Hepatocyte (in vitro differentiated cells): ENCODE measurements around the gene UCMA. TPM values are rescaled to one million over a fixed set of nuclear protein-coding genes. Genes with fewer than 3 reads are reported as not detected.

Experiments used
- DNase-seq: peaks from one replicate; pipeline ENCODE4 v3.0.0-alpha.2; 2016; ENCODE audit warnings: low spot score
- H2AFZ ChIP-seq: fragments of 200-600 bp; sonication (generic); 2 replicates; pipeline ENCODE4 v1.6.0; 2016; ENCODE audit warnings: antibody characterized with exemption, mild to moderate bottlenecking
- H3K27ac ChIP-seq: fragments of 200-600 bp; sonication (generic); 2 replicates; pipeline ENCODE4 v1.5.1; 2016; ENCODE audit warnings: mild to moderate bottlenecking
- H3K27me3 ChIP-seq: fragments of 200-600 bp; sonication (generic); 2 replicates; pipeline ENCODE4 v1.6.1; 2016
- H3K36me3 ChIP-seq: fragments of 200-600 bp; sonication (generic); replicated peaks from 2 replicates; pipeline ENCODE4 v1.5.1; 2016; ENCODE audit warnings: low read depth; ENCODE audit not compliant: insufficient read depth
- H3K4me1 ChIP-seq: fragments of 200-600 bp; sonication (generic); 2 replicates; pipeline ENCODE4 v1.5.1; 2016; ENCODE audit warnings: mild to moderate bottlenecking, moderate library complexity; ENCODE audit not compliant: insufficient read depth
- H3K4me2 ChIP-seq: fragments of 200-600 bp; sonication (generic); 2 replicates; pipeline ENCODE4 v1.6.0; 2016
- H3K4me3 ChIP-seq: fragments of 200-600 bp; sonication (generic); 2 replicates; pipeline ENCODE4 v1.5.1; 2016; ENCODE audit warnings: mild to moderate bottlenecking
- H3K79me2 ChIP-seq: fragments of 200-600 bp; sonication (generic); 2 replicates; pipeline ENCODE4 v1.6.0; 2017; ENCODE audit warnings: mild to moderate bottlenecking
- H3K9me2 ChIP-seq: fragments of 200-600 bp; sonication (generic); replicated peaks from 2 replicates; pipeline ENCODE4 v1.6.0; 2017; ENCODE audit warnings: mild to moderate bottlenecking; ENCODE audit not compliant: insufficient read depth
- H3K9me3 ChIP-seq: fragments of 200-600 bp; sonication (generic); 2 replicates; pipeline ENCODE4 v1.5.1; 2016; ENCODE audit warnings: low read depth, mild to moderate bottlenecking
- H4K20me1 ChIP-seq: fragments of 200-600 bp; sonication (generic); 2 replicates; pipeline ENCODE4 v1.6.0; 2016; ENCODE audit warnings: mild to moderate bottlenecking; ENCODE audit not compliant: insufficient read depth, poor library complexity, severe bottlenecking
- EZH2 ChIP-seq: fragments of 200-600 bp; sonication (generic); IDR thresholded peaks from 2 replicates; pipeline ENCODE4 v1.6.1; 2016; ENCODE audit warnings: antibody characterized with exemption, mild to moderate bottlenecking, borderline replicate concordance
- EZH2phosphoT487 ChIP-seq: fragments of 200-600 bp; sonication (generic); IDR thresholded peaks from one replicate; pipeline ENCODE4 v1.6.1; 2018; ENCODE audit warnings: antibody characterized with exemption, mild to moderate bottlenecking, low read depth, moderate library complexity; ENCODE audit not compliant: unreplicated experiment, severe bottlenecking
- WGBS: methylation state at CpG from one replicate; pipeline ENCODE4 v1.1.6; 2016; ENCODE audit warnings: low lambda C conversion rate; ENCODE audit errors: missing lambda C conversion rate; 5-methylcytosine and 5-hydroxymethylcytosine counted together
- polyA plus RNA-seq: library from polyadenylated mRNA; unstranded; fragments of >200 nt; fragmentation: Nextera tagmentation; extraction: Ambion mirVana; gene quantifications from 2 replicates; pipeline ENCODE4 v1.2.1, GENCODE V29; 2016
- total RNA-seq: library from RNA; depleted of rRNA; stranded (reverse); fragments of >200 nt; gene quantifications from 2 replicates; pipeline ENCODE4 v1.2.3, GENCODE V29; 2014
- TF ChIP-seq, protein P1 (sequence below): fragments of 200-600 bp; sonication (generic); IDR thresholded peaks from 2 replicates; pipeline ENCODE4 v1.5.1; 2016; ENCODE audit warnings: antibody characterized with exemption, mild to moderate bottlenecking; ENCODE audit not compliant: poor library complexity

UCMA gene
- total and polyA plus RNA-seq, 2 experiments from 2014 or later = not detected

DNA sequence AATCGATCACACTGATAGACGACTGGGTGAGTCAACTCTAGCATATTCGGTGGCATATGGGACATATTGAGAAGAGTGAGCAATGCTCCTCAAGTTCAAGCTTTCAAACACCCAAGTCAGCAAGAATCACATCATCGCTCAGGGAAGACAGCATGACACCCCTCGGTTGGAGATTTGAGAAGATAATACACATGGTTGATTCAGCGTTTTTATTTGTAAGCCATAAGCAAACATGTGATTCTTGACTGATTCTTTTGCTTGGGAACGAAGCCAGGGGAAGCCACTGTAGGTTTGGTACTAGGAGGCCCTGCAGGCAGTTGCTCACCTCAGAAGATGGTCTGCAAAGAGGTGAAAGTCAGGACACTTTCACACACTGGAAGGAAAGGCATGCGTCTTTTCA, 12.6 kb downstream of the UCMA start:
- Histone ChIP-seq H3K9me2 (no peaks in the 10 kb centered on the region), H4K20me1 (no peaks in the 10 kb centered on the region), H3K36me3 (no peaks in the 10 kb centered on the region), H3K4me2 (no peak overlapping the region), H3K27me3 (no peaks in the 10 kb centered on the region), H2AFZ (no peak overlapping the region), H3K4me3 (no peak overlapping the region), H3K27ac (no peak overlapping the region), H3K9me3 (no peaks in the 10 kb centered on the region), H3K79me2 (no peaks in the 10 kb centered on the region), H3K4me1 (no peaks in the 10 kb centered on the region)
- 93% methylated on average over 8 of the region's 8 CpGs for WGBS
- no peak for DNase-seq
- no peak for TF ChIP-seq EZH2

DNA sequence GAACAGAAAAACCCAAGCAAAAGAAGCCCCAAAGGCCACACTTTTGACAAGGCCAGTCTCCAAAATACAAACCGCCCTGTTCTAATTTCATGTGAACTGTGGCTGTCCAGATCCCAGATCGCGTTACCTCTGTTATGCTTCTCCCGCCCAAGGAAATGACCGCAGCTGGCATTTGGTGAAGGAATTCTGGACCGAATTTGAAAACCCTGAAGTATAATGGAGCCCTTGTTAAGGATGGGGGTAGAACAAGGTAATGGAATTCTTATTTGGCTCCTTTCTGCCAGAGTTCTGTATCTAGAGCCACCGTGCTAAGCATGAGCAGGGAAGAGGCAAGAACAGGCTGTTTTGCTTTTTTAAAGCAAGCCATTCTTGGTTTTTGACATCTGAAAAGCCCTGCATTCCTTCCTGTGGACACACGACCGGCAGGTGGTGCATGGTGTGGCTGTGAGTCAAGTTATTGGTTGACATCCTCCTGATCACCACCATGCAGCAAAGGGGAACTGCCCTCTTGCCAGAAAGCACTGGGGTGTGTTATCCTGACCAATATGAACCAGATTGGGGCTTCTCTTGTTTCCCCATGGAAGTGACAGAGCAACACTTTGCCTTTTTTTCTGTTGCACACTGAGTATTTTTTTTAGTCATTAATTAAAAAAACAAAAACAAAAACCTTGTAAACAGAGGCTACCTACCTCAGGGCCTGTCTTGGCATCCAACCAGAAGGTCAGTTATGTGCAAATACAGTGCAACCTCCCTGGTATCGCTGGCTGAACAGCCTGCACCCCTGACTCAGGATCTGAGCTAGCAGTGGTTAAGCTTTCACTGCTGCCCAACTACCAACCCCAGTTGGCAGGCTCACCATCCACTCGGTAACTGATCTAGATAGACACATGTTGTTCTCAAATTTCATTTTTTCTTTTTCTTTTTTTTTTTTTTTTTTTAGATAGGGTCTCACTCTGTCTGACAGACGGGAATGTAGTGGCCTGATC, 14.2 kb downstream of the UCMA start:
- H3K4me1 ChIP-seq = no peaks in the 10 kb centered on the region
- no peaks in the 10 kb centered on the region for H3K27me3 ChIP-seq
- no peak overlapping the region for H3K27ac ChIP-seq
- DNase-seq = peak; percentile 32
- H3K9me3 ChIP-seq = no peaks in the 10 kb centered on the region
- H3K4me2 ChIP-seq = no peak overlapping the region
- TF ChIP-seq, protein P1, sequence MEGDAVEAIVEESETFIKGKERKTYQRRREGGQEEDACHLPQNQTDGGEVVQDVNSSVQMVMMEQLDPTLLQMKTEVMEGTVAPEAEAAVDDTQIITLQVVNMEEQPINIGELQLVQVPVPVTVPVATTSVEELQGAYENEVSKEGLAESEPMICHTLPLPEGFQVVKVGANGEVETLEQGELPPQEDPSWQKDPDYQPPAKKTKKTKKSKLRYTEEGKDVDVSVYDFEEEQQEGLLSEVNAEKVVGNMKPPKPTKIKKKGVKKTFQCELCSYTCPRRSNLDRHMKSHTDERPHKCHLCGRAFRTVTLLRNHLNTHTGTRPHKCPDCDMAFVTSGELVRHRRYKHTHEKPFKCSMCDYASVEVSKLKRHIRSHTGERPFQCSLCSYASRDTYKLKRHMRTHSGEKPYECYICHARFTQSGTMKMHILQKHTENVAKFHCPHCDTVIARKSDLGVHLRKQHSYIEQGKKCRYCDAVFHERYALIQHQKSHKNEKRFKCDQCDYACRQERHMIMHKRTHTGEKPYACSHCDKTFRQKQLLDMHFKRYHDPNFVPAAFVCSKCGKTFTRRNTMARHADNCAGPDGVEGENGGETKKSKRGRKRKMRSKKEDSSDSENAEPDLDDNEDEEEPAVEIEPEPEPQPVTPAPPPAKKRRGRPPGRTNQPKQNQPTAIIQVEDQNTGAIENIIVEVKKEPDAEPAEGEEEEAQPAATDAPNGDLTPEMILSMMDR = peak; percentile 13
- TF ChIP-seq EZH2phosphoT487 = no peak
- no peak overlapping the region for H3K4me3 ChIP-seq
- H4K20me1 ChIP-seq = no peaks in the 10 kb centered on the region
- 63% methylated on average over 12 of the region's 12 CpGs for WGBS
- H3K9me2 ChIP-seq = no peaks in the 10 kb centered on the region
- H2AFZ ChIP-seq = no peak overlapping the region
- H3K36me3 ChIP-seq = no peaks in the 10 kb centered on the region
- no peaks in the 10 kb centered on the region for H3K79me2 ChIP-seq

- Histone ChIP-seq H3K4me1 (no peaks in the 10 kb centered on the region), H4K20me1 (no peaks in the 10 kb centered on the region), H2AFZ (no peak overlapping the region), H3K4me2 (no peak overlapping the region), H3K9me3 (no peaks in the 10 kb centered on the region), H3K79me2 (no peaks in the 10 kb centered on the region), H3K9me2 (no peaks in the 10 kb centered on the region), H3K27me3 (no peaks in the 10 kb centered on the region), H3K4me3 (no peak overlapping the region), H3K36me3 (no peaks in the 10 kb centered on the region), H3K27ac (no peak overlapping the region)
- TF ChIP-seq EZH2phosphoT487 (no peak), EZH2 (no peak)
- TF ChIP-seq, protein P1 = no peak
- no peak for DNase-seq
- WGBS = 95% methylated on average over 4 of the region's 4 CpGs
Observed at GRCh38 chr10:13218878-13219277, 15.3 kb downstream of the UCMA start.

DNA sequence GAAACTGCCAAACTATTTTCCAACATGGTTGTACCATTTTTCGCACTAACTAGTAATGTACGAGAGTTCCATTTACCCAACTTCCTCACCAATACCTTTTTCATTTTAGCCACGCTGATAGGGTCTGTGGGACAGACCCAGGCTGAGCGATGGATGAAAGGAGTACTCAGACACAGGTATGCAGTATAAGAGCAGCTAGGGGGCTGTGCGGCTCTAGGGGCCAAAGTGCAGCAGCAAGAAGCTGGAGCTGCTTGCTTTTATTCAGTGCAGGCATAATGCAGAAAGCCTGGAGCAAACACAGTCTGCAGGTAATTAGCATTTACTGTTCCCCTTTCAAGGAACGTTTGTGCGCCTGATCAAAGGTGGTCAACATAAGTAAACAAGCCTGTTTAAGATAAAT, 21.0 kb downstream of the UCMA start:
- Histone ChIP-seq H3K36me3 (no peaks in the 10 kb centered on the region), H3K9me2 (no peaks in the 10 kb centered on the region), H2AFZ (no peak overlapping the region), H3K4me3 (no peak overlapping the region), H3K4me1 (no peaks in the 10 kb centered on the region), H3K27me3 (no peaks in the 10 kb centered on the region), H3K9me3 (no peaks in the 10 kb centered on the region), H3K27ac (no peak overlapping the region), H4K20me1 (no peaks in the 10 kb centered on the region), H3K79me2 (no peaks in the 10 kb centered on the region), H3K4me2 (no peak overlapping the region)
- TF ChIP-seq EZH2 (no peak), EZH2phosphoT487 (no peak)
- TF ChIP-seq, protein P1 = no peak
- DNase-seq = no peak
- 71% methylated on average over 7 of the region's 7 CpGs for WGBS
